GM19438 (cell line): ENCODE data around the gene CXCL8.

ENCODE experiments used
- ATAC-seq: cut with Tn5 transposase; IDR thresholded peaks from one replicate; pipeline ENCODE4 v1.9.1; 2021; ENCODE audit warnings: low read depth; ENCODE audit not compliant: unreplicated experiment

Gene CXCL8

GRCh38 chr4:73715659-73716058, 24.7 kb upstream of the CXCL8 start:
- ATAC-seq = no peak

DNA sequence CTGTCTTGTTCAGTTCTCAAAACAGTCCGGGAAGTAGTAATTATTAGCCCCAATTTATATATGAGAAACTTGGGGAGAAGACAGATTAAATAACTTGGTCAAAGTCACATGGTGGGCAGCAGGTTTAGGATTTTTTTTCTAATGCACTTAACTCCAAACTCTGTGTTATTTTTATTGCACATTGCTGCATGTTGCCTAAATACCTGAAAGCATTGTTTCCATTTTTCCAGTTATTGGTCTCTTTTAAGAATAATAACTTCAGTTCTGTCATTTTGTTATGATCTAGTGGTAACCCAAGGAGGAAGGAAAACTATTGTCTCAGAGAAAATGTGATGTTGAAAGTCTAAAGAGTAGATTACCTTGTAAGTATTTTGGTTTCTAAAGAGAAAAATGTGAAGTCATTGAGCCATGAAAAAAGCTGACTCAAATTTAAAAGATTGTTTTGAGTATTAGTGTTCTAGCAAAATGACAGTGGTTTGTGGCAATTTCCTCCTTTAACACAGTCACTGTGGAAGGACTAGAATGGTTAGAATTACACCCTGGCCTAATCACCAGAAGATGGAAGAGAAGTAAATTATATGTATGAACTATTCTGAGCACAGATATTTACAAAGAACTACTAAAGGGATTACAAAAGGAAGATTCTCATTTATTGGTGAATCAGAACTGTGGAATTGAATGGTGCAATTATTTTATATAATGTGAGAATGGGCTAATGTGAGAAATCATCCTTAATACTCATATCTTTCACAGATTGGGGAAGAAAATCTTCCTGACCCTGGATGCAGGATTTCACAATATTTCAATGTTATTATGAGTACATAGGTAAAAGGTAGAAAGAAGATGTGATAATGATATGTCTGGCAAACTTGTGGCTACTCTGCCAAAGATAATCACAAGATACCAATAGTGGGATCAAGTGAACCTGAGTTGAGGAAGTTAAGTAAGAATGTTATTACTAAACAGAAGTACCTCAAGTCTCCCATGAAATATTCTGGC, 21.7 kb upstream of the CXCL8 start:
- peak; percentile 90 for ATAC-seq

GRCh38 chr4:73721435-73721834, 18.9 kb upstream of the CXCL8 start:
- no peak for ATAC-seq

GRCh38 chr4:73721909-73722308, 18.5 kb upstream of the CXCL8 start:
- ATAC-seq = no peak

DNA sequence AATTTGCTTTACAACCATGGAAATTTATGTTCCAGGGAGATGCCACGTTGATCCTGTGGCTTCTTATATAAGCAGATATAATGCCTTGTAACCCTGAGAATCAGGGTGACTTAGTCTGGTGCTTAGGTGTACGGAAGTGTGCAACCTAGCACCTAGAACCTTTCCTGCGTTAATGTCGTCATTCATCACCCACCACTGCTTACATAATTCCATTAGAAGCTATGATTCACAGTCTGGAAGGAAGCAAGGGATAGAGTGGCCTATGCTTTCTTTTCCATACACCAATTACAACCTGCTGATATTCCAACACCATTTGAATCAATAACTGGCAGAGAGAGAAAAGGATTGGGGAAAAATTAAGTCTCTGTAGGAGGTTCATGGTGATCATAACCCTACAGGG, 17.3 kb upstream of the CXCL8 start:
- ATAC-seq = no peak

- ATAC-seq = no peak
Observed at GRCh38 chr4:73723928-73724327, 16.4 kb upstream of the CXCL8 start.

DNA sequence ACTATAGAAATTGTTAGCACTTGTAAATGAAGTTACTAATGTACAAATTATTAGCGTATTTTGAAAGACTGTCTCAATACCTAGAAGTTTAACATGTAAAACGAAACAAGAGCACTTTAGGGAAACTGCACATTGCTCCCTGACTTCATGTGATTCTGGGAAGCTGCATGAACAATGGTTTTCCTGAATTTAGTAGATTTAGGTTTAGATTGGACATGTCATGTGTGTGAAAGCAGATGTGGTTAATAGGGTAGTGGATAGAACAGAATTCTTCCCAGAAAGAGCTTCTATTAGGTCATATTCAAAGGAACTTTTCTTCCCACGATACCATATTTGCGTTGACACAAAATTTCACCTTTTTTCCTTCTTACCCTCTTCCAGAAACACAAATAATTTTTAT, 14.9 kb upstream of the CXCL8 start:
- ATAC-seq = no peak

GRCh38 chr4:73725985-73726384, 14.4 kb upstream of the CXCL8 start:
- ATAC-seq = no peak

DNA sequence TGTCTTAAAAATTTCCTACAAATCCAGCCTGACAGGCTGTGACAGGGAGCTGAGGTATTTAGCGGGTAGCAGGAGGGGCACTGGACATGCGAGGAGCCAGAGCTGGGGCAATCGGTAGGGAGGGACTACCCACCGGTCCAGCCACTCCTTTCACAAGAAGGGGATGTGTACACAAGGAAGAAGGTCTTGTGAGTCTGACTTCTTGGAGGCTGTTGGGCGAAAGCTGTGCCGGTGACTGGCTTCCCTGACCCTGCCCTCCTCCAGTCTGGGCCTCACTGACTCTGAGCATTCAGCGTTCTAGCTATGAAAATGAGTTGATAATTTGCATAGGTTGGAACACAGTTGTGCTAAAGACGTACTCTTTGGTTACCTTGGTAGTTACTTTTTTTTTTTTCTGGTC, 12.7 kb upstream of the CXCL8 start:
- peak; percentile 60 for ATAC-seq

- no peak for ATAC-seq
Observed at GRCh38 chr4:73728091-73728741, 12.2 kb upstream of the CXCL8 start.

GRCh38 chr4:73729534-73730165, 10.7 kb upstream of the CXCL8 start:
- peak; percentile 66 for ATAC-seq

GRCh38 chr4:73730292-73730691, 10.1 kb upstream of the CXCL8 start:
- no peak for ATAC-seq

- ATAC-seq = no peak
Observed at GRCh38 chr4:73730867-73731266, 9.5 kb upstream of the CXCL8 start.

GRCh38 chr4:73731968-73732610, 8.3 kb upstream of the CXCL8 start:
- no peak for ATAC-seq

GRCh38 chr4:73732759-73733431, 7.5 kb upstream of the CXCL8 start:
- ATAC-seq = no peak

DNA sequence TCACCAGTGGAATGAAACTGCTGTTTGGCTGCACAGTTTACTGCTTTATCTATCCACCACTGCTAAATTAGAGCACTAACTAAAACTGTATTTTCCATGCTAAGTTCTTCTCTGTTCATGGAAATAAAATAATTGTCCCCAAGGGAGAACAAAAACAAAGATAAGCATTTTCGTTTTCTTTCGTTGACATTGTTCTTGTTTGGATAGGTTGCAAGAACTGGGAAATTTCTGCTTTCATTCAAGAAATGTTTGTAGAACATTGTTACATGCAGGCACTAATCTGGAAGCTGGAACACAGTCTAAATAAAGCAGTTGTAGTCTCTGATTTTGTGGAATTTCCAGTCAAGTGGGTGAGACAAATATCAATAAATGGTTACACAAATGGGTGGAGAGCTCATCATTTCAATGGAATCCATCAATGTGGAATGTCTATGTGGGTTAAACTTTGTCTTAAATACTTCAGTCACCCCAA, 5.8 kb upstream of the CXCL8 start:
- ATAC-seq = no peak

DNA sequence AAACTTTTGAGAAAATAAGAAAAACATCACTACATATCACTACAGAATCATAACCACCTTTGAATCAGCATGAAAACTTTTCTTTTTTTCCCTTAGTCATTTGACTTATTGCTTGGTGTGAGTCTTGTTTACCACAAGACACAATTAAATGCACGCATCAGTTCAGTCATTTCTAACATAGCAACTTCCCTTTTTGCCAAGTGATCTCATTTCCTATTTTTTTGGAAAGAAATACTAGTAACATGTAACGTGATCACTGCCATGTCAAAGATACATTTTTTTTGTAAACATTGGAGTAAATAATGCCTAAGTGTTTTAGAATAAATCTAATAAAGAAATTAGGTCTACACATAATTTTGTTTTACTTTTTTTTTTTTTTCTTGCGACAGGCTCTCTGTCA, 5.1 kb upstream of the CXCL8 start:
- peak; percentile 80 for ATAC-seq

DNA sequence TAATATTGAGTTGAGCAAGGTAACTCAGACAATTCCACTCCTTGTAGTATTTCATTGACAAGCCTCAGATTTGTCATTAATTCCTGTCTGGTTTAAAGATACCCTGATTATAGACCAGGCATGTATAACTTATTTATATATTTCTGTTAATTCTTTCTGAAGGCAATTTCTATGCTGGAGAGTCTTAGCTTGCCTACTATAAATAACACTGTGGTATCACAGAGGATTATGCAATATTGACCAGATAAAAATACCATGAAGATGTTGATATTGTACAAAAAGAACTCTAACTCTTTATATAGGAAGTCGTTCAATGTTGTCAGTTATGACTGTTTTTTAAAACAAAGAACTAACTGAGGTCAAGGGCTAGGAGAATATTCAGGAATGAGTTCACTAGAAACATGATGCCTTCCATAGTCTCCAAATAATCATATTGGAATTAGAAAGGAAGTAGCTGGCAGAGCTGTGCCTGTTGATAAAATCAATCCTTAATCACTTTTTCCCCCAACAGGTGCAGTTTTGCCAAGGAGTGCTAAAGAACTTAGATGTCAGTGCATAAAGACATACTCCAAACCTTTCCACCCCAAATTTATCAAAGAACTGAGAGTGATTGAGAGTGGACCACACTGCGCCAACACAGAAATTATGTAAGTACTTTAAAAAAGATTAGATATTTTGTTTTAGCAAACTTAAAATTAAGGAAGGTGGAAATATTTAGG, 821 bp downstream of the CXCL8 start:
- ATAC-seq = no peak

GRCh38 chr4:73741750-73742489, 1.6 kb downstream of the CXCL8 start:
- ATAC-seq = no peak
